ENCODE measurements around the gene MOGAT2. TPM values are rescaled to one million over a fixed set of nuclear protein-coding genes. Genes with fewer than 3 reads are reported as not detected.
A peak's percentile ranks its signal among the peaks of the same experiment; 100 is the strongest.

Gene MOGAT2
- total and polyA plus RNA-seq, 2 of the 13 experiments (the other 11 are each of a cell fraction or from before 2014, with no cell fraction given) = 27.2 to 27.8 TPM

DNA sequence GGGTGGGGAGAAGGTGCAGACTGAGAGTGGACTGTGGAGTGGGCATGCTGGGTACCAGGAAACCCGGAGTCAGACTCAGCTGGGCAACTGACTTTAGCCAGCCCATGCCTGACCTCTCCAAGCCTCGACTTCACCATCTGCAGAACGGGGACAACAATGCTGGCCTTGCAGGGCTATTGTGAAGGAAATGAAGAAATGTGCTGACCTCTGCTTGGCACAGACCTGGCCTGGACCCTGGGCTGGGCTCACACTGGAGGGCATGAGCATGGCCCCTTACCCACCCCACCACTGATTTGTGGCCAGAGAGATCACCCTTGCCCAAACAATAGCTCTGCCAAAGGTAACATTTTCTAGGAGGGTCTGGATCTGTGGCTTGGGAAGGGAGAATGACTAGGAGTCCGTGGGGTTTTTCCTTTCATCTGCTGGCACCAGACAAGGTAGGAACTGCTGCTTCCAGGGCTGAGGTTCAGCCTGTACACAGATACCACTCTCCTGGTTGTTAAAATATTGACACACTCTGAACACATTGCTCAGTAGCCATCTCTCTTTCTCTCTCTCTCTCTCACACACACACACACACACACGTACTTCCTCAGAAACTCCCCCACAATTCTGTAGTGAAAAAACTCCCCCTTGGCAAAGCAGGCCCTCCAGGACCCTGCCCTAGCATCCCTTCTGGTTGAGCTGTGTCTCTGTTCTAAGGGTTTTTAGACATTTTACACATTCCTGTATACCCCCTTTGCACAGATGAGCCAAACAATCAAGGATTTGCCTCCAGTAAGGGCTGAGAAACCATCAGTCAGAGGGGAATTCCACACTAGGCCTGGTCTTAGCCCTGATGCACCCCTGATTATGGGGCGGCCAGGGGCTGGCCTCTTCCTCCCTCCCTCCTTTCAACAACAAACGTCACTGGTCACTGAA is 1.0 kb downstream of the MOGAT2 start (continued):
- TF ChIP-seq SIN3B (IDR thresholded peaks at IDR 0.05; ENCODE audit: low read length) = peak; percentile 24; the same call in 1 of the 2 replicates
- TF ChIP-seq HDAC2 (CRISPR knock-in tag; IDR thresholded peaks at IDR 0.05) = peak; percentile 10
- no peak for TF ChIP-seq SSRP1 (CRISPR knock-in tag; IDR thresholded peaks at IDR 0.05)
- no peak for TF ChIP-seq REL (CRISPR knock-in tag; conservative IDR thresholded peaks at IDR 0.05)
- 0 out of 2 replicates have a peak, but pooled peaks have one; percentile 16 for TF ChIP-seq ZNF121 (CRISPR knock-in tag; IDR thresholded peaks at IDR 0.05)
- no peak for TF ChIP-seq NFIC (IDR thresholded peaks at IDR 0.05; ENCODE audit: low read length)
- no peak for TF ChIP-seq ZNF644 (CRISPR knock-in tag; IDR thresholded peaks at IDR 0.05; ENCODE audit: low read depth)
- TF ChIP-seq, protein P1, sequence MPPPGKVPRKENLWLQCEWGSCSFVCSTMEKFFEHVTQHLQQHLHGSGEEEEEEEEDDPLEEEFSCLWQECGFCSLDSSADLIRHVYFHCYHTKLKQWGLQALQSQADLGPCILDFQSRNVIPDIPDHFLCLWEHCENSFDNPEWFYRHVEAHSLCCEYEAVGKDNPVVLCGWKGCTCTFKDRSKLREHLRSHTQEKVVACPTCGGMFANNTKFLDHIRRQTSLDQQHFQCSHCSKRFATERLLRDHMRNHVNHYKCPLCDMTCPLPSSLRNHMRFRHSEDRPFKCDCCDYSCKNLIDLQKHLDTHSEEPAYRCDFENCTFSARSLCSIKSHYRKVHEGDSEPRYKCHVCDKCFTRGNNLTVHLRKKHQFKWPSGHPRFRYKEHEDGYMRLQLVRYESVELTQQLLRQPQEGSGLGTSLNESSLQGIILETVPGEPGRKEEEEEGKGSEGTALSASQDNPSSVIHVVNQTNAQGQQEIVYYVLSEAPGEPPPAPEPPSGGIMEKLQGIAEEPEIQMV (CRISPR knock-in tag; IDR thresholded peaks at IDR 0.05; ENCODE audit: low read depth) = no peak
- peak; percentile 51; the same call in 1 of the 2 replicates for TF ChIP-seq SAP130 (CRISPR knock-in tag; IDR thresholded peaks at IDR 0.05; ENCODE audit: low read depth)
- TF ChIP-seq TBX2 (CRISPR knock-in tag; IDR thresholded peaks at IDR 0.05; ENCODE audit: borderline replicate concordance) = peak; percentile 44; the same call in 1 of the 2 replicates
- TF ChIP-seq SOX6 (IDR thresholded peaks at IDR 0.05) = no peak
- TF ChIP-seq SOX6 (CRISPR knock-in tag; IDR thresholded peaks at IDR 0.05) = 0 out of 2 replicates have a peak, but pooled peaks have one; percentile 11
- TF ChIP-seq, protein P2, sequence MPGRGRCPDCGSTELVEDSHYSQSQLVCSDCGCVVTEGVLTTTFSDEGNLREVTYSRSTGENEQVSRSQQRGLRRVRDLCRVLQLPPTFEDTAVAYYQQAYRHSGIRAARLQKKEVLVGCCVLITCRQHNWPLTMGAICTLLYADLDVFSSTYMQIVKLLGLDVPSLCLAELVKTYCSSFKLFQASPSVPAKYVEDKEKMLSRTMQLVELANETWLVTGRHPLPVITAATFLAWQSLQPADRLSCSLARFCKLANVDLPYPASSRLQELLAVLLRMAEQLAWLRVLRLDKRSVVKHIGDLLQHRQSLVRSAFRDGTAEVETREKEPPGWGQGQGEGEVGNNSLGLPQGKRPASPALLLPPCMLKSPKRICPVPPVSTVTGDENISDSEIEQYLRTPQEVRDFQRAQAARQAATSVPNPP (CRISPR knock-in tag; IDR thresholded peaks at IDR 0.05) = no peak
- TF ChIP-seq, protein P3, sequence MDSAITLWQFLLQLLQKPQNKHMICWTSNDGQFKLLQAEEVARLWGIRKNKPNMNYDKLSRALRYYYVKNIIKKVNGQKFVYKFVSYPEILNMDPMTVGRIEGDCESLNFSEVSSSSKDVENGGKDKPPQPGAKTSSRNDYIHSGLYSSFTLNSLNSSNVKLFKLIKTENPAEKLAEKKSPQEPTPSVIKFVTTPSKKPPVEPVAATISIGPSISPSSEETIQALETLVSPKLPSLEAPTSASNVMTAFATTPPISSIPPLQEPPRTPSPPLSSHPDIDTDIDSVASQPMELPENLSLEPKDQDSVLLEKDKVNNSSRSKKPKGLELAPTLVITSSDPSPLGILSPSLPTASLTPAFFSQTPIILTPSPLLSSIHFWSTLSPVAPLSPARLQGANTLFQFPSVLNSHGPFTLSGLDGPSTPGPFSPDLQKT (CRISPR knock-in tag; IDR thresholded peaks at IDR 0.05; ENCODE audit: borderline replicate concordance) = no peak
- no peak for TF ChIP-seq GZF1 (CRISPR knock-in tag; IDR thresholded peaks at IDR 0.05)
